HepG2 (cell line): ENCODE results near the gene SLC25A20. TPM values are rescaled to one million over a fixed set of nuclear protein-coding genes. Genes with fewer than 3 reads are reported as not detected.
A peak's percentile ranks its signal among the peaks of the same experiment; 100 is the strongest.

Experiments
- ARID5B ChIP-seq: IDR thresholded peaks from 2 replicates; pipeline ENCODE4 v1.4.0; 2020; ENCODE audit warnings: mild to moderate bottlenecking, missing genetic modification reagents
- EP300 ChIP-seq, 3 experiments: sonication (generic) in 1 of 3; formaldehyde crosslinking in 1 of 3; IDR thresholded peaks; 2 replicates each; pipeline versions ENCODE4 v1.5.1 to v1.6.1; 2011 to 2020; ENCODE audit warnings: low read depth in 2 of 3, low read length in 2 of 3, borderline replicate concordance in 1 of 3, improper control_type of control experiment in 1 of 3, mild to moderate bottlenecking in 1 of 3, missing genetic modification reagents in 1 of 3, moderate library complexity in 1 of 3
- FOXK1 ChIP-seq: sonication (generic); formaldehyde crosslinking; IDR thresholded peaks from 2 replicates; pipeline ENCODE4 v1.4.0; 2020; ENCODE audit warnings: low read depth, missing genetic modification reagents, borderline replicate concordance
- KDM5A ChIP-seq: fragments of 200-600 bp; sonication (generic); IDR thresholded peaks from 2 replicates; pipeline ENCODE4 v1.7.0; 2018; ENCODE audit warnings: antibody characterized with exemption, mild to moderate bottlenecking, low read length, borderline replicate concordance
- MNT ChIP-seq: fragments of 450-650 bp; IDR thresholded peaks from 2 replicates; pipeline ENCODE4 v1.6.1; 2016
- MXI1 ChIP-seq: IDR thresholded peaks from 3 replicates; pipeline ENCODE4 v1.6.1; 2012; ENCODE audit warnings: low read depth, low read length, inconsistent platforms, borderline replicate concordance
- SAP130 ChIP-seq: IDR thresholded peaks from 2 replicates; pipeline ENCODE4 v1.6.1; 2016; ENCODE audit warnings: low read depth
- ZBTB40 ChIP-seq, 2 experiments: fragments of 450-650 bp in 1 of 2; sonication (generic) in 1 of 2; formaldehyde crosslinking in 1 of 2; IDR thresholded peaks; 2 replicates each; pipeline versions ENCODE4 v1.6.1 to v1.8.0; 2016 to 2022; ENCODE audit warnings: antibody characterized with exemption in 1 of 2, mild to moderate bottlenecking in 1 of 2, missing genetic modification reagents in 1 of 2
- ZNF12 ChIP-seq: sonication (generic); formaldehyde crosslinking; IDR thresholded peaks from 2 replicates; pipeline ENCODE4 v1.5.0; 2020; ENCODE audit warnings: missing genetic modification reagents
- ZNF468 ChIP-seq: sonication (generic); formaldehyde crosslinking; IDR thresholded peaks from 2 replicates; pipeline ENCODE4 v1.8.0; 2022; ENCODE audit warnings: mild to moderate bottlenecking, moderate library complexity, missing genetic modification reagents
- polyA plus RNA-seq, 8 experiments: library from polyadenylated mRNA; depleted of rRNA in 3 of 8; stranded (reverse) in 7 of 8; unstranded in 1 of 8; fragments of >200 nt; fragmentation: Illumina TruSeq in 4 of 8; extraction: Trizol in 4 of 8; gene quantifications; 2 replicates each; pipeline versions ENCODE4 v1.2.1 to v1.2.3, GENCODE V29; 2011 to 2016; ENCODE audit warnings: low read depth in 4 of 8, missing spikeins in 1 of 8, mixed read lengths in 1 of 8; ENCODE audit not compliant: insufficient read depth in 1 of 8
- total RNA-seq, 5 experiments: library from RNA; depleted of rRNA; stranded (reverse); fragments of >200 nt; fragmentation: Illumina TruSeq; extraction: Trizol; gene quantifications; 2 replicates each; pipeline ENCODE4 v1.2.3, GENCODE V29; 2016; ENCODE audit warnings: low read depth in 1 of 5

Gene SLC25A20
- total and polyA plus RNA-seq, 2 of the 13 experiments (the other 11 are each of a cell fraction or from before 2014, with no cell fraction given) = 21.1 to 26.6 TPM

GRCh38 chr3:48915296-48915695, 16.6 kb upstream of the SLC25A20 start (continued):
- TF ChIP-seq ZBTB40 (IDR thresholded peaks at IDR 0.05) = no peak
- TF ChIP-seq ZBTB40 (CRISPR knock-in tag; IDR thresholded peaks at IDR 0.05) = no peak
- TF ChIP-seq KDM5A = no peak
- TF ChIP-seq ZNF12 (CRISPR knock-in tag) = peak; percentile 69
- peak; percentile 61 for TF ChIP-seq MNT
- 0 out of 2 replicates have a peak, but pooled peaks have one; percentile 24 for TF ChIP-seq ARID5B
- TF ChIP-seq ZNF468 (CRISPR knock-in tag) = no peak
- peak; percentile 52; the same call in 1 of the 2 replicates for TF ChIP-seq FOXK1 (CRISPR knock-in tag)
- peak; percentile 86; the same call in 1 of the 3 replicates for TF ChIP-seq MXI1
- TF ChIP-seq EP300 (IDR thresholded peaks at IDR 0.05; ENCODE audit: low read depth in 2 of 2, low read length in 2 of 2) = peak in 1 of 2 experiments; percentile 28; a peak in 1 of 4 replicates
- no peak for TF ChIP-seq EP300 (CRISPR knock-in tag; IDR thresholded peaks at IDR 0.05; ENCODE audit: borderline replicate concordance)
- peak; percentile 35 for TF ChIP-seq SAP130 (CRISPR knock-in tag)
